GM23338 (cell line): ENCODE data around the gene JTB.

ENCODE experiments used
- EZH2 ChIP-seq: fragments of 200-600 bp; sonication (generic); IDR thresholded peaks from one replicate; pipeline ENCODE4 v1.8.0; 2017; ENCODE audit warnings: antibody characterized with exemption, mild to moderate bottlenecking, low read depth; ENCODE audit not compliant: unreplicated experiment
- EZH2phosphoT487 ChIP-seq: fragments of 200-600 bp; sonication (generic); IDR thresholded peaks from one replicate; pipeline ENCODE4 v1.8.1; 2018; ENCODE audit warnings: antibody characterized with exemption; ENCODE audit not compliant: unreplicated experiment
- JUNB ChIP-seq: IDR thresholded peaks from one replicate; pipeline ENCODE4 v1.6.1; 2016; ENCODE audit warnings: antibody characterized with exemption; ENCODE audit not compliant: unreplicated experiment
- POLR2AphosphoS5 ChIP-seq: IDR thresholded peaks from 2 replicates; pipeline ENCODE4 v1.6.1; 2016; ENCODE audit warnings: antibody characterized with exemption, low read depth
- TF ChIP-seq, protein P1 (sequence below), 2 experiments: fragments of 200-600 bp in 1 of 2; sonication (generic) in 1 of 2; conservative IDR thresholded peaks; 2 replicates each; pipeline versions ENCODE4 v1.5.1 to v1.6.1; 2016 to 2017; ENCODE audit warnings: antibody characterized with exemption in 2 of 2, low read depth in 2 of 2, mild to moderate bottlenecking in 2 of 2, moderate library complexity in 1 of 2
- TF ChIP-seq, protein P2 (sequence below): IDR thresholded peaks from one replicate; pipeline ENCODE4 v1.6.1; 2018; ENCODE audit warnings: antibody characterized with exemption; ENCODE audit not compliant: unreplicated experiment

DNA sequence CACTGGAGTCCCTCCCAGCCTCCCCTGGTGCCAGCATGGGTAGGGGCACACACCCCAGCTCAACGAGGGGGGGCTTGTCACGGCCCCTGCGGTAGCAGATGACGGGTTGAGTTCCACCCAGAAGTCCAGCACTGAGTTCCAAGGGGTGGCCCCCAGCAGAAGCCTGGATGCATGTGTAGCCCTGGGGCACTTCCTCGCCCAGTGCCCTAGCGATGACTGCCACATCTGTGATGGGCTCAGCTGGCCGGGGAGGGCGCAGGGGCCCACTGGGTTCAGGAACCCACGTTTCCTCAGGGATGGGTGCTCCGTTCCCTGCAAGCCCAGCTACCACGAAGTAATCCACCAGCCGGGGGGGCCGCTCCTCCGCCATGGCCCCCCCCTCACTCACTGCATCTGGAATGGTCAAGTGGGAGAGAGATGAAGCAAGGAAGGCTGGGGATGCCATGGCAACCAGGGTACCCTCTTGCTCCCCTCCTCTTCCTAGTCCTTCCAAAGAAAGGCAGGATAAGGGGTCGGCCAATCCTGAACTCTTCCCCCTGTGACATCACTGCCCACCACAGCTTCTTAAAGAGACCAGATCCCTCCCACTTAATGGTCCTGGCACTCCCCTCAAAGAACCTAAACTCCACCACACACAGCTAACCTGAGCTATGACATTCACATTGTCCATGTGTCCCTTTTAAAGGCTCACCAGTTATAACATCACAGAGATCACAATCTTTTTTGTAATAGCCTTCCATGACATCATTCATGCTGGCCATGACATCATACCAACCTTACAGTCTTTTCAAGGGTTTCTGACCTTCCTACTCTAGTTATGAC, 33.3 kb downstream of the JTB start:
- TF ChIP-seq, protein P1, sequence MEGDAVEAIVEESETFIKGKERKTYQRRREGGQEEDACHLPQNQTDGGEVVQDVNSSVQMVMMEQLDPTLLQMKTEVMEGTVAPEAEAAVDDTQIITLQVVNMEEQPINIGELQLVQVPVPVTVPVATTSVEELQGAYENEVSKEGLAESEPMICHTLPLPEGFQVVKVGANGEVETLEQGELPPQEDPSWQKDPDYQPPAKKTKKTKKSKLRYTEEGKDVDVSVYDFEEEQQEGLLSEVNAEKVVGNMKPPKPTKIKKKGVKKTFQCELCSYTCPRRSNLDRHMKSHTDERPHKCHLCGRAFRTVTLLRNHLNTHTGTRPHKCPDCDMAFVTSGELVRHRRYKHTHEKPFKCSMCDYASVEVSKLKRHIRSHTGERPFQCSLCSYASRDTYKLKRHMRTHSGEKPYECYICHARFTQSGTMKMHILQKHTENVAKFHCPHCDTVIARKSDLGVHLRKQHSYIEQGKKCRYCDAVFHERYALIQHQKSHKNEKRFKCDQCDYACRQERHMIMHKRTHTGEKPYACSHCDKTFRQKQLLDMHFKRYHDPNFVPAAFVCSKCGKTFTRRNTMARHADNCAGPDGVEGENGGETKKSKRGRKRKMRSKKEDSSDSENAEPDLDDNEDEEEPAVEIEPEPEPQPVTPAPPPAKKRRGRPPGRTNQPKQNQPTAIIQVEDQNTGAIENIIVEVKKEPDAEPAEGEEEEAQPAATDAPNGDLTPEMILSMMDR (conservative IDR thresholded peaks at IDR 0.05; ENCODE audit: low read depth in 2 of 2) = no peak
- TF ChIP-seq, protein P2, sequence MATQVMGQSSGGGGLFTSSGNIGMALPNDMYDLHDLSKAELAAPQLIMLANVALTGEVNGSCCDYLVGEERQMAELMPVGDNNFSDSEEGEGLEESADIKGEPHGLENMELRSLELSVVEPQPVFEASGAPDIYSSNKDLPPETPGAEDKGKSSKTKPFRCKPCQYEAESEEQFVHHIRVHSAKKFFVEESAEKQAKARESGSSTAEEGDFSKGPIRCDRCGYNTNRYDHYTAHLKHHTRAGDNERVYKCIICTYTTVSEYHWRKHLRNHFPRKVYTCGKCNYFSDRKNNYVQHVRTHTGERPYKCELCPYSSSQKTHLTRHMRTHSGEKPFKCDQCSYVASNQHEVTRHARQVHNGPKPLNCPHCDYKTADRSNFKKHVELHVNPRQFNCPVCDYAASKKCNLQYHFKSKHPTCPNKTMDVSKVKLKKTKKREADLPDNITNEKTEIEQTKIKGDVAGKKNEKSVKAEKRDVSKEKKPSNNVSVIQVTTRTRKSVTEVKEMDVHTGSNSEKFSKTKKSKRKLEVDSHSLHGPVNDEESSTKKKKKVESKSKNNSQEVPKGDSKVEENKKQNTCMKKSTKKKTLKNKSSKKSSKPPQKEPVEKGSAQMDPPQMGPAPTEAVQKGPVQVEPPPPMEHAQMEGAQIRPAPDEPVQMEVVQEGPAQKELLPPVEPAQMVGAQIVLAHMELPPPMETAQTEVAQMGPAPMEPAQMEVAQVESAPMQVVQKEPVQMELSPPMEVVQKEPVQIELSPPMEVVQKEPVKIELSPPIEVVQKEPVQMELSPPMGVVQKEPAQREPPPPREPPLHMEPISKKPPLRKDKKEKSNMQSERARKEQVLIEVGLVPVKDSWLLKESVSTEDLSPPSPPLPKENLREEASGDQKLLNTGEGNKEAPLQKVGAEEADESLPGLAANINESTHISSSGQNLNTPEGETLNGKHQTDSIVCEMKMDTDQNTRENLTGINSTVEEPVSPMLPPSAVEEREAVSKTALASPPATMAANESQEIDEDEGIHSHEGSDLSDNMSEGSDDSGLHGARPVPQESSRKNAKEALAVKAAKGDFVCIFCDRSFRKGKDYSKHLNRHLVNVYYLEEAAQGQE = no peak
- TF ChIP-seq JUNB (no peak), EZH2phosphoT487 (no peak), EZH2 (no peak), POLR2AphosphoS5 (no peak)
